Kasumi-1 (cell line): Measurements from ENCODE around the gene SLC49A4.
"Not testable (repeated sequence)": the region's sequence is repeated elsewhere in the genome, so short reads cannot be mapped to it uniquely, and the experiment has no call there.

Experiments
- DNase-seq, 2 experiments: peaks; one replicate each; lab custom pipeline; 2025; lab: John Stamatoyannopoulos, UW

The SLC49A4 gene, protein sequence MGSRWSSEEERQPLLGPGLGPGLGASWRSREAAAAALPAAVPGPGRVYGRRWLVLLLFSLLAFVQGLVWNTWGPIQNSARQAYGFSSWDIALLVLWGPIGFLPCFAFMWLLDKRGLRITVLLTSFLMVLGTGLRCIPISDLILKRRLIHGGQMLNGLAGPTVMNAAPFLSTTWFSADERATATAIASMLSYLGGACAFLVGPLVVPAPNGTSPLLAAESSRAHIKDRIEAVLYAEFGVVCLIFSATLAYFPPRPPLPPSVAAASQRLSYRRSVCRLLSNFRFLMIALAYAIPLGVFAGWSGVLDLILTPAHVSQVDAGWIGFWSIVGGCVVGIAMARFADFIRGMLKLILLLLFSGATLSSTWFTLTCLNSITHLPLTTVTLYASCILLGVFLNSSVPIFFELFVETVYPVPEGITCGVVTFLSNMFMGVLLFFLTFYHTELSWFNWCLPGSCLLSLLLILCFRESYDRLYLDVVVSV

DNA sequence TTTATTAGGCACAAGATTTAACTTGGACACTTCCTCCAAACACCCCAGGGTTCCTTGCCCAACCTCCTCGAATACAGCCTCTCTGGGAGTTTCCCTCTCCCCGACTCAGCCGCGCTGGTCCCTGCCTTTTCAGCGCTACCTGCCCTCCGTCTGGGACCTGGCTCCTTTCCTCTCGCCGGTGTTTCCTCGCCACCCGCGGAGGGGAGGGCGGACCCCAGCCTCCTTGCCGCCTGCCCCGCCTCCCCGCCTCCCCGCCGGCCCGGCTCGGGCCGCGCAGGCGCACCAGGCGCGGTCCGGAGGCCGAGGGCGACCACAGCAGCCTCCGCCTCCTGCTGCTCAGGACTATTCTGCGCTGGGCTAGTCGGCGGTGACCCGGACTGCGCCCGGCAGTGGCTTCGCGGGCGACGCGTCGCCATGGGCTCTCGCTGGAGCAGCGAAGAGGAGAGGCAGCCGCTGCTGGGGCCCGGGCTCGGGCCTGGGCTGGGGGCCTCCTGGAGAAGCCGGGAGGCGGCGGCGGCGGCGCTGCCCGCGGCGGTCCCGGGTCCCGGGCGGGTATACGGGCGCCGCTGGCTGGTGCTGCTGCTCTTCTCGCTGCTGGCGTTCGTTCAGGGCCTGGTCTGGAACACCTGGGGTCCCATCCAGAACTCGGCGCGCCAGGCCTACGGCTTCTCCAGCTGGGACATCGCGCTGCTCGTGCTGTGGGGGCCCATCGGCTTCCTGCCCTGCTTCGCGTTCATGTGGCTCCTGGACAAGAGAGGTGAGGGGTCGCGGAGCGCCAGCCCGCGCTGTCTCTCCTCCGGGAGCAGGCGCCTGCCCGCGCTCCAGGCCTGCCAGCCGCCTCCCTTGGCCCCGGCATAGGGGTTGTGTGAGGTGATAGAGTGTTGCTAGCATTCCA, at the start of gene SLC49A4:
Gene SLC49A4 (plus strand): TSS at position 291 of the 895 bp plus-strand sequence. CDS start 124 bp downstream, at position 415.
- no peak for DNase-seq

DNA sequence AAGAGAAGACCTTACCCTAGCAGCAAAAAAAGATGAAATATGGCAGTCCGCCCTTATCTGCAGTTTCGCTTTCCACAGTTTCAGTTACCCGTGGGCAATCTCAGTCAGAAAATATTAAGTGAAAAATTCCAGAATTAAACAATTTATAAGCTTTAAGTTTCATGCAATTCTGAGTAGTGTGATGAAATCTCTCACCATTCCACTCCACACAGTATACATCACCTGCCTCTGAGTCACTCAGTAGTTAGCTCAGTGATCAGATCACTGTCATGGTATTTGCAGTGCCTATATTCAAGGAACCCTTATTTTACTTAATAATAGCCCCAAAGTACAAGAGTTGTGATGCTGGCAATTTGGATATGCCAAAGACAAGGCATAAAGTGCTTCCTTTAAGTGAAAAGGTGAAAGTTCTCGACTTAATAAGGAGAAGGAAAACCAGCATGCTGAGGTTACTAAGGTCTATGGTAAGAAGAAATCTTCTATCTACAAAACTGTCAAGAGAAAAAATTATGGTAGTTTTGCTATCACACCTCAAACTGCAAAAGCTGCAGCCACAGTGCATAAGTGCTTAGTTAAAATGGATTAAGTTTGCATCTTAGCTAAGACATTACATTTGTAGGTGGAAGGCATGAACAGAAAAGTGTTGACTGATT, 49.4 kb upstream of the SLC49A4 start:
- no peak for DNase-seq

DNA sequence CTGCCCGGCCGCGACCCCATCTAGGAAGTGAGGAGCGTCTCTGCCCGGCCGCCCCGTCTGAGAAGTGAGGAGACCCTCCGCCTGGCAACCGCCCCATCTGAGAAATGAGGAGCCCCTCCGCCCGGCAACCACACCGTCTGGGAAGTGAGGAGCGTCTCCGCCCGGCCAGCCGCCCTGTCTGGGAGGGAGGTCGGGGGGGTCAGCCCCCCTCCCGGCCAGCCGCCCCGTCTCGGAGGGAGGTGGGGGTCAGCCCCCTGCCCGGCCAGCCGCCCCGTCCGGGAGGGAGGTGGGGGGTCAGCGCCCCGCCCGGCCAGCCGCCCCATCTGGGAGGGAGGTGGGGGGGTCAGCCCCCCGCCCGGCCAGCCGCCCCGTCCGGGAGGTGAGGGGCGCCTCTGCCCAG, 47.6 kb upstream of the SLC49A4 start:
- DNase-seq: not testable (repeated sequence)

DNA sequence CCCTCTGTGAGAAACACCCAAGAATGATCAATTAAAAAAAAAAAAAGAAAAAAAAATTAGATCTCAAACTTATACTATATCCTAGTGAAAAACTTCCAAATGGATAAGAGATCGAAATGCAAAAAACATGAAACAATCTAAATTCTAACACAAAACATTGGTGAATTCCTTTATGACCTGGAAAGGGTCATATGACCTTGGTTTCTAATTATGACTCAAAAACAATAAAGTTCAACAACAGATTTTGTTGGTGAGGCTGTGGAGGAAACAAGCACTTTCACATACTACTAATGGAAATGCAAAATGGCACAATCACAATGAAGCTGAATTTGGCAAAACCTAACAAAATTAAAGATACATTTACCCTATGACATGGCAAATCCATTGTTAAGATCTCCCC, 46.5 kb upstream of the SLC49A4 start:
- DNase-seq: no peak

DNA sequence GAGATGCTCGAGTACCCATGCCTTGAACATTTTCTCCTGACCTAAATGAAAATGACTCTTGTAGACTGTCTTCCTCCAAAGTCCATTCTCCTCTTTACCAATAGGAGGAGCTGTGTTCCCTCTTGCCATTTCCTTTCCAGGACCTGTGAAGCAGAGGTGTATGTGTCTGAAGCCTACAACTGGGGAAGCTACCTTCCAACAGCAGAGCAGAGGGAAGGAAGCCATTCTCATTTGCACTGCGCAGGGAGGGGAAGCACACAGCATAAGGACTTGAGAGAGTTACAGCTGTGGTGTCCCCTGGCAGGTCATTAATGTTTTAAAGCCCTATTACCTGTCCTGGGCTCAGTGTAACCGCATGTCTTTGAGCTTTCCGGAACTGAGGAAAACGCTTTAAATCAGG, 39.9 kb upstream of the SLC49A4 start:
- DNase-seq: no peak

DNA sequence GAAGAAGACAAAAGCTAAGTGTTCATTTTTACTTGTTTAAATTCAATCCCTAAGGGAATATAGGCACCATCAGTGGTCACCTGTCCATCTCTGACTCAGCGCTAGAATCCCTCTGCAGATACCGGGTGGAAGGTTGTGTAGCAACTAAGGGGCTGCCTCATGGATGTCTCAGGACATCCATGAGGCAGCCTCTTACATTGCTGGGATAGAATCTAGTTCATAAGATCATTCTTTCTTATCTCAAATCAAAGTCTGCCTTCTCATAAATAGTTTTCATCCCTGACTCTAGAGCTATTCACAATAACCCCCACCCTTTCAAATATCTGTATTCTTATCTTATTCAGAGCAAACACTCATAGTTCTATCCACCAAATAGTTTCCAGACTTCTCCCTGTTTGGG, 39.4 kb upstream of the SLC49A4 start:
- DNase-seq: no peak

DNA sequence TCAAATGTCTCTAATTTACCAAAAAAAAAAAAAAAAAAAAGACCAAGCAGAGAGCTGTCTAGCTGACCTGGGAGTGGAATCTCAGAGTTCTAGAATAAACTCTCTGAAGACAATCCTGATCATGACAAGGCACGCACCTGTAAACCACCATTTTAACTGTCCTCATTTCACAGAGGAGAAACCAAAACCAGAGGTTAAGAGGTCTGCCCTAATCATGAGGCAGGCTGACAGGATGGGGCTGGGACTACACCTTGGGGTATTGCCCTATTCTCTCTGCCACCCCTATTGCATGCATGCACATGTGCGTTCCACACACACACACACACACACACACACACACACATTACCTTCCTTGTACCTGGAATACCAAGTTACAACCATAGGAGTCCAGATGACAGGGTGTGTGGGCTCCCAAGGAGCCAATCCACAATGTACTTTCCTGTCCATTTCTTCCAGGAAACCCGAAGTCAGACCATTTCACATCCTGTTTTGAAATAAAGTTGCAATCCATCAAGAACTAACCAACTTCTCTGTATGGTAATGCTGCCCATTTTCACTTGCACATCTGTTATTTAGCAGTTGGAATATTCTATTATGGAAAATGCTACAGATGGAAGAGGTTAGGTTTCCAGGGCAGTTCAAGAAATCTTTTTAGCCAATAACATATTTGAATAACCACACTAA, 35.9 kb upstream of the SLC49A4 start:
- DNase-seq: no peak

DNA sequence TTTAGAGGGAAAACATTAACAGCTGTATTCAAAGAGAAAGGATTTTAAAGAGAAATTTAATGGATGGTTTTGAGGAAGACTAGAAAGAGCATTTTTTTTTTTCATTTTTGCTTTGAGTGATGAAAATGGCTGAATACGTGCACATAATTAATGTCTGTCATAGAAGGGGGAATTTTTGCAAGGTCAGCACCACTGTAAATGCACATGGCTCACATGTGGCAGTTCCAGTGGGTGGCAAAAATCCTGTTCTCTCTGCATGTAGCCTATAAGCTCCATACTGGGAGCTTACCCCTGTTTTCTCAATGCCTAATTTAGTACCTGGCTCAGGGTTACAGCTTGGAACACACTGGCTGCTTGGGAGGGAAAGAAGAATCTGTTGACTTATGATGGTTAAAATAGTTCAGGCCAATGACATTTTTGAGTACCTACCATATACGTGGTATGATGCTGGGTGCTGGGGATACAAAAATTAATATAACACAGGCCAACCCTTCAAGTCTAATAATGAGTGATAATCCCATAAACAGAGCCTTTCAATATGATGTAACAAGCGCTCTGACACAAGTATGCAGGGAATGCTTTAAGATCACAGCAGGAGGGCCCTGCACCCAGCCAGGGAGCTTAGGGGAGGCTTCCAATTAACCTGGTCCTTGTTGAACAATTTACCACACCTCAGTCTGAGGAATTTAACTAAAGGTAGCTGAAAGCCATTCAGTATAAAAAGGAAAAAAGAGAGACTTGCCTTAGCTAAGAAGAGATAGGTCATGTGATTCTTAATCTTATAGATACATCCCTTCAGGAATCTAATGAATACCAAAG, 34.2 kb upstream of the SLC49A4 start:
- no peak for DNase-seq

DNA sequence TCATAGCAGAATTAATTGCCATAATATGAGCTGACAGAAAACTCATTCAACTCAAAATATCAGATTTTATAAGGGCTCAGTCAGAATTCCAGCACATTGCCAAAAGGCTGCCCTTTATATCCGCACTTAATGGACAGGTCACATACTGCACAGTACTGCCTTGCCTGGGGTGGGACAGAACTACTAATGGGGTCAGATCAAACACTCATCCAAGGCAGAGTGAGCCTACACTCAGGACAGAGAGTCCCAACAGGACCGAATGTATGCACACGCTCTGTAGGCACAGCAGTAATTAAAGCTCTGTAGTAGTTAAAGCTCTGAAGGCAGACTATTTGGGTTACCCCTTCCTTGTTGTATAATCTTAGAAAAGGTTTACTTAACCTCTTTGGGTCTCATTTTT, 28.4 kb upstream of the SLC49A4 start:
- no peak for DNase-seq

DNA sequence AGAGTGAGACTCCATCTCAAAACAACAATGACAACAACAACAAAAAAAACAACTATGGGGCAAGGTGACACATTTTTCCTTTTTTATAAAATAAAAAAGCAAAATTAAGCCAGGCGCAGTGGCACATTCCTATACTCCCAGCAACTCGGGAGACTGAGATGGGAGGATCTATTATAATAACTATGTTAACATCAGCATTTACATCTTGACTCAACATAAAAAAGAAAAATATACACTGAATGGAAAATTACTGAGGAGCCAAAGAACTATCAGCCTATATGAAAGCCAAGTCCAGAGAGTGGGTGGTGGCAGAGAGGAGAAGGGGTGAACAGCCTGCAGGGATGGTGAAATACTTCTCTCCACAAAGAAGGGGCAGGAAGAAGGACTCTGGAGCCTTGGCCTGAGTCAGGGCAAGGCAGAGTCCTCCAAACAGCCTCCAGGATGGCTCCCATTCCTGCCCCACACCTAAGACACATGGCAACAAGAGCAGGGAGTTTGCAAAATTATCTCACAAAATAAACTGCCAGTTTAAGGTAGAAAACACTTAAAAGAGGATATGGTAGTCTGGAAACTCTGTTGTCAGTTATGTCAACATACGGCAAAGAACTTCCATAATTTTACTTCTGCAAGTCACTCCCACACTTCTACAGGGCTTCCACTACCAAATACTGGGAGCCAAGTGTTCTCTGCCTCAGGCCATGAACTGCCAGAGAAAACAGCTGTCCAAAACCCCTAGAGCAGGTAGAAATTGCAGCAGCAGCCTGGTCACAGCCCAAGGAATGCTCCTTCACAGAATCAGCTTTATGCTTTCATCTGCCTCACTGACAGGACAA, 27.1 kb upstream of the SLC49A4 start:
- DNase-seq: no peak

DNA sequence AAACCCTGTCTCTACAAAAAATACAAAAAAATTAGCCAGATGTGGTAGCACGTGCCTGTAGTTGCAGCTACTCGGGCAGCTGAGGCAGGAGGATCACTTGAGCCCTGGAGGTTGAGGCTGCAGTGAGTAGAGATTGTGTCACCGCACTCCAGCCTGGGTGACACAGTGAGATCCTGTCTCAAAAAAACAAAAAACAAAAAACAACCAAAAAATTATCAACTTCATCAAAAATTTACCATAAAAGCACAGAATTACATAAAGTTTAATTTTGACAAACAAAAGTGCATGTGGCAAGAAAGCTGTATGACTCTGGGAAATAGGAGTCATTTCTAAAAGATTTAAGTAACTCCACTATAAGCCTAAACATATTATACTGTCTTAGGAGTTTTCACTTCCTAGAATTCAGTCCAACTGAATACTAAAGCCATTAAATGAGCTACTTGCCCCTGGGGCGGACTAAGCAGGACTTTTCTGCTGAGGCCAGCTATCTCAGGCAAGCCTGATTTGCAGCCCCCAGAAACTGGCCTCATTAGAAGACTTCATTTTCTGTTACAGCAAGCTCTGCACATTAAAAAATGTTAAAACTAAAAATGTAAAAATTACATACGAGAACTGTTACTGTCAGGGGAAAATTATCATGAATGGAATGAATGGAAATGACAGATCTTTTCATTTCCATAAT, 24.2 kb upstream of the SLC49A4 start:
- DNase-seq: no peak

DNA sequence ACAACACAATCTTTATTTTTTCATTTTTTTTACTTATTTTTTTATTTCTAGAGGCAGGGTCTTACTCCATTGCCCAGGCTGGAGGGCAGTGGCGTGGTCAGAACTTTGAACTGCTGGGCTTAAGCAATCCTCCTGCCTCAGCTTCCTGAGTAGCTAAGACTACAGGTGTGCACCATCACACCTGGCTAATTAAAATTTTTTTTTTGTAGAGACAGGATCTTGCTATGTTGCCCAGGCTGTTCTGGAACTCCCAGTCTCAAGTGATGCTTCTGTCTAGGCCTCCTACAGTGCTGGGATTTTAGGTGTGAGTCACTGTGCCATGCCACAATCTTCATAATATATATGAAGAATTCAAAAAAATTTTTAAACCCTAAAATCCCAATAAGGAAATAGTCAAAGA, 22.0 kb upstream of the SLC49A4 start:
- DNase-seq: no peak

DNA sequence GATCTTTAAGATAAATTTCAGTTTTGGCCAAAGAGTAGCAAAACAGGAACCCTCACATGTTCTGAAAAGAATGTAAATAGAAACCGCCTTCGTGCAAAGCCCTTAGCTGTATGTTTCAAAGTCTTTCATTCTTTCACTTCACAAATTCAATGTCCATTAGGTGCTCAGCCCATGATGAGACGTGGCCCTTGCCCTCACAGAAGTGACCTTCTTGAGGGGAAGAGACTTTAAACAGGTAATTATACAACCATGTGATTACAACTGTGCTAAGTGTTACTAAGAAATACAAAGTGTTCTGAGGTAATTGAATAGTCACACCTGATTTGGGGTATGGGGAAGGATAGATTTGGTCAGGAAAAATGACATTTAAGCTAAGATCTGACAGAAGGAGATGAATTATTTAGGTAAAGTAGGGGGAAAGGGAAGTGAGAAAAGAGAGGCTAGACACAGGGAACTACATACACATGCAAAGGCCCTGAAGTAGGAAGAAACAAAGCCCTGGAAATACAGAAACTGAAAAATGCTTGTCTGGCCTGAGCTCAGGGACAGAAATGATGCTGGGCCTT, 20.8 kb upstream of the SLC49A4 start:
- DNase-seq: no peak

DNA sequence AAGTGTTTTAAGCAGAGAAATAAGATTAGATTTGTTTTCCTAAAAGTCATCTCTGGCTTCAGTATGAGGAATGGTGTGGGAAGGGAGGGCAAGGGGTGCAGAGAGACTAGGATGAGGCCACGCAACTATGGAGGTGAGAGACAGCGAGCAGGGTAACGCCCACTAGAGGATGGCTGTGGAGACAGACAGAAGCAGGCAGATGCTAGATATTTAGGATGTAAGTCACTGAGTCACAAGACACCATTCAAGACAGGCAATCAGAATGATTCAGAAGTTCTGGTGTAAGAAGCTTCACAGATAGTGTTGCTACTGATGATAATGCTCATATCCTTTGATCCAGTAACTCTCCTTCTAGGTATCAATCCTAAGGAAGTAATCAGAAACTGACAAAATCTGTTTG, 20.3 kb upstream of the SLC49A4 start:
- no peak for DNase-seq

DNA sequence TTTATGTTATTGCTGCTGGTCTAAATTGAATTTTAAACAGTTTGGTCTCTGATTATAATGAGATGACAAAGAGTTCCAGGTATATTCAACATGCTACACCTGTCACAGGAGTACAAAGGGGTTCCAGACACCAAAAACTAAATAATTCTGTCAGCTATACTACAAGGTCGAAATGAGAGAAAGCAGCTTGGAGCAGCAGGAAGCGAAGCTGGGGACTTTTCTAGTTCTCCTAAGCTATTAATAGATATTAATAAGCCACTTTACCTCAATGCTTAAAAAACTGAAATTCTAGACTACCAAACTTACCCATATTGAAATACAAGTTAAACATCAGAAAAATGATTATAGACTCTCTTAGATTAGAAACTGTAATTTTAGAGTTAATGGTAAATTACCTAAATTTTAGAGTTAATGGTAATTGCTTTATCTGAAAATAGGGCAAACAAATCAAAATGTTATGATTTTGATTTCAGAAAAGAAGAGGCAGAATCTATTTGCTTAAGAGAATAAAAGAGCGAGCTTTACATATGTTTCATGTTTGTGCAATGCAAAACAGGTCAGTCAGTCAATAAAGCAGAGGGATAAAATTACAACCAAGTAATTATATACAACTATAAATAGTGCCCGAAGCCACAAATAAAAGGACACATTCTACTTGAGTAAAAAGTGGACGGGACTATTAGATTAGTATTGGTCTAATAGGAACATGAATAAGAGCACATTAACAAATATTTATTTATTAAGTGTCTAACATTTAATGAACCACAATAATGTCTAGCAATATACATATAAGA, 18.0 kb upstream of the SLC49A4 start:
- DNase-seq: no peak

DNA sequence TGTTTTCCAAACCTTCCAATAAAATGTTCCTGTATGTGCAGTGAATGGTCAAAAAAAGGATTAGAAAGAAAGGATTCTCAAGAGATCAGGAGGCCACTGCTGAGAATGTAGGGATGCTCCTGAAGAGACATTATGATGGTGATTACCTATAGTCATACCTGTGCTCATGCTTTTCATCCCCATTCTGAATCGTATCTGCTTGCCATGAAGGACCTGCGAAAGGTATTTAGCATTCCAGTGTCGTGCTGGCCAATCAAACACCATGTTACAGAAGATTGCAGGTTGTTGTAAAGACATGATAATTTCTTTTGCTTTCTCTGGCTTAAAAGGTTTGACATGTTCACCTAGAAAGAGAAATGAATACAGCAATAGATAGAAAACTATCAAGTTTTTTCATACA, 17.3 kb upstream of the SLC49A4 start:
- no peak for DNase-seq

DNA sequence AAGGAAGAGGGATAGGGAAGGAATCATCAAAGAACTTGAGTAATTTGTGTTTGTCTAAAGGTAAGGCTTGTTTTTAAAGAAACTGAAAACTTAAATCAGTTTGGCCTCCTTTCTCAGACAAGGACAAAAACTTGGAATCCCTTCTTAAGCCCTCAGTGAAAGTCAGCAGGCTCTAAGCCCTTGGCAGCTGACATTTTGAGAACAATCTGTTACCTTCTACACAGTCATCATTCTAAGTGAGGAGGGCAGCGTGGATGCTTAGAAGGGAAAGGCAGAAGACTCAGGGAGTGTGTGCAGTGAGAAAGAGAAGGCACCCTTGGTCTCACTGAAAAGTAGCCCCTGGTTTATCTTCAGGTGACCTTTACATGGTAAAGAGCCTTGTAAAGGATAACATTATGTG, 12.1 kb upstream of the SLC49A4 start:
- no peak for DNase-seq

DNA sequence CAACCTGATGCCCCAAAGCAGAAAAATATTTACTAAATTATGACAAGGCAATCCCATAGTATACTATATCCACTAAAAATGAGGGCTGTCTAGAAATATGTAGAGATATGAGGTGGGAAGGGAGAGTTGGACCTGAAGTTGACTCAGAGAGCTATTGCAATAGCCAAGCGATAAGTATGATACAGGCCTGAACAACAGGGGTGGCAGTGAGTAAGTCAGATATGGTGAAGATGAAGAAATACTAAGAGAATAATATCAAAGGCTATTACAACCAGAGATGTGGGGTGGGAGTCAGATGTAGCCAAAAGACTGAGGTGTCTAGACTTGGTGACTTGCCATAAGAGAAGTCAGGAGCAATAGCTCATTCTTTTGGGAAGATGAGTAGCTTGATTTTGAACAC, 10.4 kb upstream of the SLC49A4 start:
- no peak for DNase-seq
